ENCODE data around the gene GPRC5B. TPM values are rescaled to one million over a fixed set of nuclear protein-coding genes. Genes with fewer than 3 reads are reported as not detected.

Gene GPRC5B
- 0.16 and 0.36 TPM in 2 replicates for total RNA-seq (2014; rRNA removed; shearing (Covaris generic))

DNA sequence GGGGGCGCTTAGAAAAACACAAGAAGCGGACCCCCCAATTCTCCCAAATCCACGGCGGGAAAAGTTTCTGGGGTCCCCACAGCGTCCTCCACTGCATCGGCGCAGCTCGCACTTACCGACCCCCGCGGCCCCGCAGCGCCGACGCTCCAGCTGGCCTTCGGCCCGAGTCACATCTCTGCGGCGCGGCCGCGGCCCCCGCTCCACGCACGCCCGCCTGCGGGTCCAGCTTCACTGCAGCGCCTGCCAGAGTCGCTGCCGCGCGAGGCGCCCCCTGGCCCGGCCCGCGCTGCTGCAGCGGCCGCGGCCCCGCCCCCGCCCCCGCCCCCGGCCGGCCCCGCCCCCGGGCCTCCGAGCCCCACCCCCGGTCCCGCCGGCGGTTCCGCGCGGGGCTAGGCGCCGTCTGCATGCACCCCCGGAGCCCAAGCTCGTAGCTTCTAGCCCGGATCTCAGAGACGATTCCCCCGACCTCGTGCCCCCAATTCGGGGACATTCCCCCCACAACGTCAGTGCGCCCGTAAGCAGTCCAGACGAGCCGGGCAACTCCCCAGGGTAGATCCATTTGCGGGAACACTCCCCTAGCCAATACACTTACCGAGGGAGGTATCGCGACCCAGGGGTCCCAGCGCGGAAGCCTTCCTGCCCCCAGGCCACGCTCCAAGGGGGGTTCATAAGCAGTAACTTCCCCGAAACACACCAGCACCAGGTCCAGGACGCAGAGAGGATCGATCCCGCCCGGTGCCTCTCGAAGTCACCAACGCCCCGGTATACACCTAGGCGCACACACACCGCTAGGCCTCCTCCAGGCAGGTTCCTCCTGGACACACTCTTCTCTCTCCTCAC is at the start of gene GPRC5B:
TSS of gene GPRC5B (minus strand) at position 238 of the 840 bp plus-strand sequence. CDS start 12,003 bp downstream, outside the sequence.
- no peak for DNase-seq (ENCODE audit: low spot score)

DNA sequence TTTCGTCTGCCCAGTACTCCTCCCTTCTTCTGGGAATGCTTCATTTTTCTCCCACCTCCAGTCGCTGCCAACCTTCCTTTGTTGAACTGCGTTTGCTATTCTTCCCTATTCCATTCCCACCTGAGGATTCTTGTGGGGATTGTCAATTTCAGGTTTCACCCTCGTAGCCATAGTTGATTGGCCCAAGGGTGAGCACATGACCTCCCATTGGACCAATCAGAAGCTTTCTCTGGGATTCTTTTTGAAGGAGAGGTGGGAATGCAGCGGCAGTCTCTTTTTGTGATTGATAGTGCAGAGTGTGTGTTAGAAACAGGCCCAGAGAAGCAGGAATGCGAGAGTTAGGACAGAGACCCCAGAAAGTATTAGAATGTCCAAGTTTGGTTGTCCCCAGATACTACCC is 49.1 kb upstream of the GPRC5B start:
- no peak for DNase-seq (ENCODE audit: low spot score)

GRCh38 chr16:19929062-19929511 is 44.4 kb upstream of the GPRC5B start:
- no peak for DNase-seq (ENCODE audit: low spot score)

DNA sequence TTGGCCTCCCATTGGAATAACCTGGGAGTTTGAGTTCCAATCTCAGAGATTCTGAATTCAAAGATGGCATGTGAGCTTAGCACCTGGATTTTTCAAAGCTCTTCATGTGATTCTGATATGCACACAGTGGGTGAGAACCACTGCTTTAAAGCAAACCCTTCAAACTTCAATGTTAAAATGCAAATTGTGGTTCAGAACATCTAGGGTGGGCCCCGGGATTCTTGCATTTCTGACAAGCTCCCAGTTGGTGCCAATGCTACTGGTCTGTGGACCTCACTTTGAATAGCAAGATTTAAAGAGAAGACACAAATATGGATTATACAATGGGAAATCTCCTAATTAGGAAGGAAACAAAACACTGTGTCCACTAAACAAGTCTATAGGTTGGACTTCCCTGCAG is 43.8 kb upstream of the GPRC5B start:
- DNase-seq (ENCODE audit: low spot score), result no peak

DNA sequence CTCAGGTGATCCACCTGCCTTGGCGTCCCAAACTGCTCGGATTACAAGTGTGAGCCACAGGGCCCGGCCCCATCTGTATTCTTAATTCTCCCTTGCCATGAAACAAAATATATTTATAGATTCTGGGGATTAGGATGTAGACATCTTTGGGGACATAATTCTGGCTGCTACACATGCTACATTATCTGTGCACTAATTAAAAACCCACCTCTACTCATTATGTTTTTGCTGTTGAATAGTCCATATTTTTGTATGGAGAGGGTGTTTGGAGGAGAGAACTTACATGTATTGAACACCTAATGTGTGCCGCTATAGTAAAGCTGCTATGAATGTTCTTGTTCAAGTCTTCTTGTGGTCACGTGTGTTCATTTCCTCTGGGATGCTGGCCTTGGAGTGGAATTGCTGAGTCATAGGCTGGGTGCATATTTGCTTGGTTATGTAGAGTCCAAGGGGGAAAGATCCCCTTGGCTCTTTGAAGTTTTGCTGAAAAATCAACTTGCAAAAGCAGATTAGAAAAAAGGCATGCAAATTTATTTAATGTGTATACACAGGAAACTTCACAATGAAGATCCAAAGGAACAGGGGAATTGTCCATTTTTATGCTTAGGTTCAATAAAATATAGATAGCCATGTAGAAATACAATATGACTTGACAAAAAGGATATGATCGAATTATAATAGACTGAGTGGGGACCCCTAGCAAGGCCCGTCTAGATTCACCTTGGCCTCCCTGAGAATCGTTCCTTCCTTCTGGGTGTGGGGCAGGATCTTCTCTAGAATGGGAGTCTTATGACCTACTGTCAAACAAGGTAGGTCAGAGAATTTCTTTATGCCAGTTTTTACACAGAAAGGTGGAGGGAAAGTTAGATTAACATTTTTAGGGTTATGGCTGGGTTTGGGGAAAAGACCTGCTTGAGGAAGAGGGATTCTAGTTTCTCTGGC is 42.1 kb upstream of the GPRC5B start:
- no peak for DNase-seq (ENCODE audit: low spot score)

DNA sequence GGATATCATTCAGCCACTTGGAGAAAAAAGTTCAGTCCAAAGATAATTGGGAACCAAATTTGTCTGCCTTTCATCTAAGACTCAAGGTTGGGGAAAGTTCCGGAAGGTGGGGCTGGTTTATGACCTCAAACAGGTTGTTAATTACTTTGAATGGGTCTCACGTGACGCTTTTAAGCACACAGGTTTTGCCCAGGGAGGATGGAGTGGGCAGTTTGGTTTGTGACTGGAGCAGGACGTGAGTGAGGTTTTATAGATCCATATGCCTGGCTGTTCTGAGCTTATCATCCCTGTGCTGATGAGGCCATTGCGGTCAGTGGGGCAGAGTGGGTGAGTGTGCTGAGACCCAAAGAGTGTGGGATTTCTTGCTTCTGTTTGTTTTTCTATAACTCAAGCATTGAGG is 38.7 kb upstream of the GPRC5B start:
- no peak for DNase-seq (ENCODE audit: low spot score)

DNA sequence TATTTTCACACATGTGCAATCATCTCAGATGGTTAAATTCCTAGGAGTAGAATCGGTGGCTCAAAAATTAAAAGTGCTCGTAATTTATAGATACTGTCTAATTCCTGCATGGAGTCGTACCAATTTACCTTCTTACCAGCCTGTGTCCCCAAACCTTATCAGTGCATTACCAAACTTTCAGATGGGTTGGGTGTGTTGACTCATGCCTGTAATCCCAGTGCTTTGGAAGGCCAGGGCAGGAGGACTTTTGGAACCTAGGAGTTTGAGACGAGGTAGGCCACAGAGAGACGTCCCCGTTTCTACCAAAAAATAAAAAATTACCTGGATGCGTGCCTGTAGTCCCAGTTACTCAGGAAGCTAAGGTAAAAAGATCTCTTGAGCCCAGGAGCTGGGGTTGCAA is 34.5 kb upstream of the GPRC5B start:
- DNase-seq (ENCODE audit: low spot score), result no peak

DNA sequence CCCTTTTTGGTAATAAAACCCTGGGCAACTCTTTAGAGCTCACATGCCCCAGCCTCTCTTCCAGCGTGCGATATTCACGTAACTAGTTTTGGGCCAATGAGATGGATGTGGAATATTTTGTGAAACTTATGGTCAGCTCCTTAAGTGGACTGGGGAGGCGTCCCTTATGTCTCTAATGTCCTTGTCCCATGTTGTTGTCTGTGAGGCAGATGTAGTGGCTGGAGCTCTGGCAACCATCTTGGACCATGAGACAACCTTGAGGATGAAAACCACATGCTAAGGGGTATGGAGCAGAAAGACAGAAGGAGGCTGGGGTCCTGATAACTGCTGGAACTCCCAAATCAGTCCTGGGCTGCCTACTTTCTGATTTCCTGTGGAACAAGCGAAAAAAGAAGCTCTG is 31.4 kb upstream of the GPRC5B start:
- DNase-seq (ENCODE audit: low spot score), result no peak

DNA sequence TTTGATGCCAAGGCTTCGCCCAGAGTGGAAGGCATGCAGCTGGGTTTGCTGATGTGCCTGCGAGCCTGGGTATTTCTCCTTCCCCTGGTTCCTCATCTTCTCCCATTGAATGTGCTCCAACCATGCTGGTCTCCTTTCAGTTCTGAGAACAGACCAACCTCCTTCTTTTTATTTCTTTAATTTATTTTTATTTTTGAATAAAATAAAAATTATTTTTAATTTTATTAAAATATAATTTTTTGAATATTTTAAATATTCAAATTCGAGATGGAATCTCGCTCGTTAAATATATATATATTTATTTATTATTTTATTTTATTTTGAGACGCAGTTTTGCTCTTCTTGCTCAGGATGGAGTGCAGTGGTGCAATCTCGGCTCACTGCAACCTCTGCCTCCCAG is 30.2 kb upstream of the GPRC5B start:
- DNase-seq (ENCODE audit: low spot score), result no peak

- DNase-seq (ENCODE audit: low spot score), result no peak
Observed at GRCh38 chr16:19913340-19913645, 28.6 kb upstream of the GPRC5B start.

DNA sequence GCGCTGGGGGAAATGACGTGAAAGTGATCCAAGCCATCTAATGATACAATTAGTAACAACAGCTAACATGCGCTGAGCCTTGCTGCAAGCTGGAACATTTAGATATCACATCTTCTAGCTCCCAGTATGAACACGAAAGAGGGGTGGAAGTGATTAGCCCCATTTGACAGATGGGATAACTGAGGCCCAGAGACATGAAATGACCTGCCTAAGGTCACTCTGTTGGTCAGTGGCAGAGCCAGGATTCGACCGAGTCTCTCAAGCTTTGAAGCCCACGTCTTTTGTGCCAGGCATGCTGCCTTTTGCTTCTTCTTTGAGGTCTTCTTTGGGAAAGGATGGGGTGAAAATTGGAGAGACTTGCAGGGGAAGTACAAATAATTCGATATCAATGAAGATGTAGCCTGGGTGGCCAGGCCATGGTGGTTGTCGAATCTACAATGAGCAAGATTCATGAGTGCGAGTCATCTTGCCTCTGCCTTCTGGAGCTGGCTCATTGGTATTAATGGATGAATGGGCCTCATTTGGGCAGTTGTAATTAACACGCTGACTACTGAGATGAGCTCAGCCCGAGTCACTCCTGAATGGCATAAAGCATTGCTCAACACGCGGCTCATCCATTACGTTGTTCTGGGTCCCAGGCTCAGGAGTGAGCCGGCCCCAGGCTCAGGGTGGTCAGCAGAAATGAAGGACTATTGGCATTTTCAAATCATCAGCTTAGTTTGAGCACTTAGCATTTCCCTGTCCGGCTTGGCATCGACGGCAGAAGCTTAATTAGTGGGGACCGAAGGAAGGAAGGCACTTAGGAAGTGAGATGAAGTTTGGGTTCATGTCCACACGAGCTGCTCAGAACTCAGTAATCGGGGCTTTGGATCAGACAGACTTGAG is 28.0 kb upstream of the GPRC5B start:
- no peak for DNase-seq (ENCODE audit: low spot score)

- no peak for DNase-seq (ENCODE audit: low spot score)
Observed at GRCh38 chr16:19911747-19912454, 27.3 kb upstream of the GPRC5B start.

- no peak for DNase-seq (ENCODE audit: low spot score)
Observed at GRCh38 chr16:19911204-19911603, 26.6 kb upstream of the GPRC5B start.

DNA sequence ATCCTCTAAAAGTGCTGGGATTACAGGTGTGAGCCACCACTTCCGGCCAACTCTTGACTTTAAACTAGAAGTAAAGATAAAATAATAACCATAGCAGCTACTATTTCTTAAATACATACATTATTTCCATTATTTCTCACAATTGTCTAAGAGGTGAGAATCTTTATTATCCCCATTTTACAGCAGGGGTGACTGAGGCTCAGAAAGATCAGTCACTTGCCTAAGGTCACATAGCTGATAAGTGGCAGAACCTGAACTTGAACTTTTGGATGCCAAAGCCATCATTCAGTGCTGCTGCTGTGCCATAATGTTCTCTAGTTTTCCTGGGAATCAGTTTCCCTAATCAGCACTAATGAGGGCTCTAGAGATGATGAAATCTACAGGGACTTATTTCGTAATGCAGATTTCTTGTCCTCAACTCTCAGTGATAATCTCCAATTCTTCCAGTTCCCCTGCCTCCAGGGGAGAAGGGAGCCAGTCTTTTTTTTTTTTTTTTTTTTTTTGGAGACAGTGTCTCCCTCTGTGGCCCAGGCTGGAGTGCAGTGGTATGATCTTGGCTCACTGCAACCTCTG is 25.2 kb upstream of the GPRC5B start:
- no peak for DNase-seq (ENCODE audit: low spot score)

DNA sequence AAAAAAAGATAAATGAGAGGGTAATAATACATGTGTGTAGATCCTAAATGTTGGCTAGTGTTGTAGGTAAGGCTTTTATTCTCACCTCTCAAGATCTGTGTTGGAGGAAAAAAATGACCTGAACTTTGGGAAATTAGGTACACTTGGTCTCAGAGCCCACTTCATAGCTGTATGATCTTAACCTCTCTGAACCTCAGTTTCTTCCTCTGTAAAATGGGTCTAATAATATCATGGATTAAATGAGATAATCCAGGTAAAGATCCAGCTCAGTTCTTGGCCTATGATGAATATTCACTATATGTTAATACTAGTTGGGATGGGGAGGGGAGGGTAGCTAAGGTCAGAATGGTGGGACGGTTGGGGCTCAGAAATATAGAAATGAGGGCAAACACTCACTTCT is 24.3 kb upstream of the GPRC5B start:
- no peak for DNase-seq (ENCODE audit: low spot score)

DNA sequence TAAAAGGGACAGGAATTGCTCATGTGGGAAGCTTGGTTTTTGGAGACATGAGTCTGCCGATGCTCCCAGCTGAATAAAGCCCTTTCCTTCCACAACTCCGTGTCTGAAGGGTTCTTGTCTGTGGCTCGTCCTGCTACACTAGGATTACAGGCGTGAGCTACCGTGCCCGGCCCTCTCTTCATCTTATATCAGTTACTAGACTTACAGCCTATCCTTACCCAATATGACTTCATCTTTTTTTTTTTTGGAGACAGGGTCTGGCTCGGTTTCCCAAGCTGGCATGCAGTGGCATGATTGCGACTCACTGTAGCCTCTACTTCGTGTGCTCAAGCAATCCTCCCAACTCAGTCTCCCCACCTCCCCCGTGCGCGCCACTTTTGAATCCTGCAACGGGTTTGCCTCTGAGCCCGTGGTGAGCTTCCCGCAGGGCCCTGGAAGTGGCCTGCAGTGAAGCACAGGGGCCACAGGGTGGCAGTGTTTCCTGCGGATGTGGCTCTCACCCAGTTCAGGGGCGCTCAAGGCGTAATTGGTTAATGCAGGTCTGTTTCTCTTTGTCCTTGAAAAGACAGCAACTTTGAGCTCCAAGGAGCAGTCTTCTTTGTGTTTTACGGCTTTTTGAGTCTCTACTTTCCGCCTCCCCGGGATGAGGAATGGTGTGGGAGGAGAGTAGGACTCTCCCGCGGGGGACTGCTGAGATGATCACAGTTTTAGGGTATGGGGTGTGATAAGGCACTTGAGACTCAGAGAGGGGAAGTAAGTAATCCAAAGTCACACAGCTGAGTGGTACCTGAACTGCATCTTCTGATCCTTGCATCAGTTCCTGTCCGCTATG is 22.7 kb upstream of the GPRC5B start:
- DNase-seq (ENCODE audit: low spot score), result peak; percentile 75

GRCh38 chr16:19901164-19901563 is 16.5 kb upstream of the GPRC5B start:
- no peak for DNase-seq (ENCODE audit: low spot score)

DNA sequence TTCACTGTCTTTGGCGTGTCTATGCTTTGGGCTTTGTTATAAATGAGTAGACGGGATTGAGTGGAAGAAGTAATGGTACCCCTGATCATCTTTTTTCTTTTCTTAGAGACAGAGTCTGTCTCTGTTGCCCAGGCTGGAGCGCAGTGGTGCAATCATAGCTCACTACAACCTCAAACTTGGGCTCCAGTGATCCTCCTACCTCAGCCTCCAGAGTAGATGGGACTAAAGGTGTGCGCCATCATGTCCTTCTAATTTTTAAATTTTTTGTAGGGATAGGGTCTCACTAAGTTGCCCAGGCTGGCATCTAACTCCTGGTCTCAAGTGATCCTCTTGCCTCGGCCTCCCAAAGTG is 14.9 kb upstream of the GPRC5B start:
- DNase-seq (ENCODE audit: low spot score), result no peak

DNA sequence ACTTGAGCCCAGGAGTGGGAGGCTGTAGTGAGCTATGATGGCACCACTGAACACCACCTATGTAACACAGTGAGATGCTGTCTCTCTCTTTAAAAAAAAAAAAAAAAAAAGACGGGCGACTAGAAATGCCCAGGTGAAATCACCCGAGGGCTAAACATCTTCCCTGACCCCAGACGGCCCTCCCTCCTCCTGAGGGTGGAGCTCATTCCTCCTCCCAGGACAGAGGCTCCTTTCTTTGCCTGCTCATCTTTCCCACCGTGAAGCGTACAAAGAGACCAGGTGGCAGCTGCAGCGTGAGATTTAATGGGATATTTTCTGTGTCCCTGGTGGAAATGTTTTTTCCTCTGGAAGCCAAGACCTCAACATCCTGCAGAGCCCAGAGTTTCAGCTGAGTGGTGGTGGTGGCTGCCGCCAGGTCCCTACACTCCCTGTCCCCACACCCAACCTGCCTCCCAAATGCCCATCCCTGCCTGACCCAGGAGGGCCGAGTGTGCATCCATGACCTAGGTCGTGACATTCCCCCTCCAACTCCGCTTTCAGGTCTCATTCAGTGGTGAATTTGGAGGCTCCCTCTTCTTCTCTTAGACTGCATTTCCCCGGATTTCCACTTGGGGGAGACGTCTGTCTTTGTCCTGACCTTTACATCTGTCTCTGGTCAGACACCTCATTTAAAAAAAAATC is 14.4 kb upstream of the GPRC5B start:
- DNase-seq (ENCODE audit: low spot score), result peak; percentile 82
